Breast epithelium (tissue), 4 donors: ENCODE measurements around the gene RHD. TPM values are rescaled to one million over a fixed set of nuclear protein-coding genes. Genes with fewer than 3 reads are reported as not detected.
"Not testable (repeated sequence)": the region's sequence is repeated elsewhere in the genome, so short reads cannot be mapped to it uniquely, and the experiment has no call there.

Source experiments
- DNase-seq, 2 donors: peaks; one replicate each; pipeline ENCODE4 v3.0.0-alpha.2; 2019; ENCODE audit warnings: low spot score in 2 of 2
- H3K27ac ChIP-seq, 2 donors: fragments of 200-600 bp; sonication (generic) in 1 of 2; one replicate each; pipeline ENCODE4 v1.5.1; 2016 to 2019; ENCODE audit warnings: mild to moderate bottlenecking in 1 of 2
- H3K27me3 ChIP-seq, 2 donors: fragments of 200-600 bp; sonication (generic) in 1 of 2; one replicate each; pipeline versions ENCODE4 v1.5.1 to v1.6.0; 2017 to 2019; ENCODE audit warnings: control low read depth in 1 of 2, mild to moderate bottlenecking in 1 of 2
- H3K36me3 ChIP-seq: fragments of 200-600 bp; one replicate; pipeline ENCODE4 v1.5.1; 2019
- H3K4me1 ChIP-seq, 2 donors: fragments of 200-600 bp; sonication (generic); one replicate each; pipeline ENCODE4 v1.5.1; 2016 to 2019; ENCODE audit warnings: control low read depth in 1 of 2
- H3K4me3 ChIP-seq, 3 donors: fragments of 200-600 bp; sonication (generic); 1 replicate in 2 of 3; 2 replicates in 1 of 3; pipeline ENCODE4 v1.5.1; 2016 to 2019; ENCODE audit warnings: mild to moderate bottlenecking in 3 of 3, moderate library complexity in 2 of 3
- H3K9me3 ChIP-seq, 2 donors: fragments of 200-600 bp; sonication (generic) in 1 of 2; one replicate each; pipeline ENCODE4 v1.5.1; 2016 to 2019; ENCODE audit warnings: control low read depth in 1 of 2
- CTCF ChIP-seq, 3 donors: fragments of 450-650 bp; IDR thresholded peaks; one replicate each; pipeline ENCODE4 v1.5.1; 2016 to 2017; ENCODE audit warnings: antibody characterized with exemption in 3 of 3, mild to moderate bottlenecking in 3 of 3, moderate library complexity in 3 of 3
- POLR2A ChIP-seq: fragments of 450-650 bp; IDR thresholded peaks from one replicate; pipeline ENCODE4 v1.6.1; 2016; ENCODE audit warnings: antibody characterized with exemption, mild to moderate bottlenecking, moderate library complexity
- POLR2AphosphoS5 ChIP-seq, 3 donors: sonication (generic); formaldehyde crosslinking; IDR thresholded peaks; one replicate each; pipeline ENCODE4 v1.6.1; 2017; ENCODE audit warnings: antibody characterized with exemption in 3 of 3
- intact Hi-C: fragments of 100-400 bp; cut with DNase I; formaldehyde crosslinking; loops from one replicate; pipeline ENCODE4 v1.15.1; 2023; ENCODE audit warnings: low total_unique reads
- total RNA-seq, 3 donors: library from RNA; depleted of rRNA; stranded (reverse); fragments of >200 nt; gene quantifications; one replicate each; pipeline ENCODE4 v1.1.0, GENCODE V29; 2016

The RHD gene
- not detected for total RNA-seq

GRCh38 chr1:25272238-25272637, at the start of gene RHD:
RHD (plus strand) TSS chr1:25272509; CDS start chr1:25272548, 39 bp downstream.
- intact Hi-C loops, H3K4me1 ChIP-seq, H3K4me3 ChIP-seq, DNase-seq, H3K9me3 ChIP-seq, H3K27me3 ChIP-seq, H3K27ac ChIP-seq, H3K36me3 ChIP-seq: not testable (repeated sequence)

GRCh38 chr1:25222606-25223005, 49.7 kb upstream of the RHD start:
- TF ChIP-seq POLR2AphosphoS5 (IDR thresholded peaks at IDR 0.05) (no peak), POLR2A (no peak), CTCF (IDR thresholded peaks at IDR 0.05) (no peak)
- Histone ChIP-seq H3K9me3 (no peaks in the 10 kb centered on the region), H3K36me3 (no peaks in the 10 kb centered on the region), H3K4me1 (no peaks in the 10 kb centered on the region), H3K27me3 (no peaks in the 10 kb centered on the region), H3K4me3 (no peak overlapping the region), H3K27ac (no peak overlapping the region)
- intact Hi-C loops: no loop called here
- no peak for DNase-seq

DNA sequence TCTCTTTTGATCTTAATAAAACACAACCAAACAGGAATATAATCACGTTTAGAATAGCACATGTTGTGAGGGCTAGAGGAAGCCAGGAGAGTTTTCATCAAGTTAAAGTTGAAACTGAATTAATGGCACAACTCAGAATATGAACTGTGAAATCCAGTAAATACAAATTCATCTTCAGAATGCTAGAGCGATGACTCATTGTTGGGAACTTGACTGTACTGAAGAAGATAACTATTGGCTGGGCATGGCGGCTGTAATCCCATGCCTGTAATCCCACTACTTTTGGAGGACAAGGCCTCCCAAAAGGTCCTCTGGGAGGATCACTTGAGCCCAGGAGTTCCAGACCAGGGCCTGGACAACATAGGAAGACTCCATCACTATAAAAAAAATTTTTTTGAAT, 48.8 kb upstream of the RHD start:
- Histone ChIP-seq H3K4me1 (no peaks in the 10 kb centered on the region), H3K4me3 (no peak overlapping the region), H3K9me3 (no peaks in the 10 kb centered on the region), H3K27ac (no peak overlapping the region), H3K36me3 (no peaks in the 10 kb centered on the region), H3K27me3 (no peaks in the 10 kb centered on the region)
- no peak for DNase-seq
- TF ChIP-seq POLR2A: no peak
- intact Hi-C loops: no loop called here

DNA sequence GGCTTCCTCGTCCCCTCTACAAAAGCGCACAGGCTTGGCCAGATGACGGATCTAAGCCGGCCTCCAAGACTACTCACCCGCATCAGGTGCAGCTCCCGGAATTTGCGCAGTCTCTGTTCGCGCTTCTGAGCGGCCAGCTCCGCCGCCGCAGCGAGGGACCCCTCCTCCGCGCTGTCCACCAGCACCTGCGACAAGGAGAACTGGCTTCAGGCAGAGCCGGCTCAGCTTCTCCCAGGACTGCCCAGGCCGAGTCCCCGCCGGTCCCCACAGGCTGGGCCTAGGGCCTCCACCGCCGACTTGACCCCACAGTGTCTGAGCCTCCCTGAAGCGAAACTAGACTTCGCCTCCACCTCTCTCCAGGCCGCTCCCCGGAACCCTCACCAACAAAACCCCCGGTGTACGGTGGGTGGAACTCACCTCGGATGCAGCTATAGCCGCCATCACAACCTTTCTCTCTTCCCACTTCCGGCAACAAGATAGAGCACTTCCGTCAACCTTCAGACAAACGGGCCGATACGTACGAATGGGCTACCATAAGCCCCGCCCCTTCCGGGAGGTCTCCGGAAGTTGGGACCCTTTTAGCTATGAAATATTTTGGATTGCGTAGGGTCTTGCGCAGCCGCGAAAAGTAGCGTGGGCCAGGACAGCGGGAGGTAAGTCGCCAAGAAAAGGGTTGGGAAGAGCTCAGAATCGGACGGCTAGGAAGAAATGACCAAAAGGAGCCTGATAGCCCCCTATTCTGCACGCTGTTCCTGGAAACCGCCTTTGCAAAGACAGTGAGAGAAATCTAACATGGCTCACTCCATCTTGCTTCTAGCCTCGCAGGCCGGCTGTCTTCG, 40.1 kb upstream of the RHD start, which contains the start of gene SYF2:
Gene SYF2 (minus strand): TSS at position 476 of the 839 bp plus-strand sequence. CDS start 35 bp downstream, at position 441.
- Histone ChIP-seq H3K27ac (peak within 1 kb of the TSS; percentile 97), H3K4me3 (peak within 1 kb of the TSS; percentile 90 to 95 (median 94)), H3K27me3 (no peaks in the 10 kb centered on the region), H3K9me3 (no peaks in the 10 kb centered on the region), H3K36me3 (no peaks in the 10 kb centered on the region), H3K4me1 (peaks cover 0 to 9% of the 10 kb centered on the region in 2 donors)
- TF ChIP-seq CTCF (IDR thresholded peaks at IDR 0.05) (no peak), POLR2A (peak; percentile 79), POLR2AphosphoS5 (IDR thresholded peaks at IDR 0.05) (peak; percentile 90 to 95 (median 93))
- intact Hi-C loops: no loop called here
- DNase-seq: peak; percentile 80 to 90

- TF ChIP-seq POLR2A (no peak), POLR2AphosphoS5 (IDR thresholded peaks at IDR 0.05) (peak in 2 of 3 donors; percentile 5 to 50)
- DNase-seq: peak; percentile 61 to 82
- peak overlapping the region; percentile 97 for H3K27ac ChIP-seq
- intact Hi-C loops: no loop called here
- peak overlapping the region; percentile 90 to 95 (median 94) for H3K4me3 ChIP-seq
- H3K27me3 ChIP-seq: no peaks in the 10 kb centered on the region
- no peaks in the 10 kb centered on the region for H3K36me3 ChIP-seq
- no peaks in the 10 kb centered on the region for H3K9me3 ChIP-seq
- peaks cover 0 to 14% of the 10 kb centered on the region in 2 donors for H3K4me1 ChIP-seq
Observed at GRCh38 chr1:25232866-25233784, 39.2 kb upstream of the RHD start.

DNA sequence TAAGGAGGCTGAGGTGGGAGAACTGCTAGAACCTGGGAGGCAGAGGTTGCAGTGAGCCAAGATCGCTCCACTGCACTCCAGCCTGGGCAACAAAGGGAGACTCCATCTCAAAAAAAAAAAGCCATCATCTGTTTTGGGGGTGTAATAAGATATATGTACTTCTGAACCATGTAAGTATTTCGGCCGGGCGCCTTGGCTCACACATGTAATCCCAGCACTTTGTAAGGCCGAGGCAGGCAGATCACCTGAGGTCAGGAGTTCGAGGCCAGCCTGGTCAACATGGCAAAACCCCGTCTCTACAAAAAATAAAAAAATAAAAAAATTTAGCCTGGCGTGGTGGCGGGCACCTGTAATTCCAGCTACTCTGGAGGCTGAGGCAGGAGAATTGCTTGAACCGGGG, 36.9 kb upstream of the RHD start:
- H3K4me3 ChIP-seq, intact Hi-C loops, H3K36me3 ChIP-seq, DNase-seq, H3K27ac ChIP-seq, H3K27me3 ChIP-seq, H3K9me3 ChIP-seq: not testable (repeated sequence)
- H3K4me1 ChIP-seq: peaks cover 2 to 17% of the 10 kb centered on the region in 2 donors

DNA sequence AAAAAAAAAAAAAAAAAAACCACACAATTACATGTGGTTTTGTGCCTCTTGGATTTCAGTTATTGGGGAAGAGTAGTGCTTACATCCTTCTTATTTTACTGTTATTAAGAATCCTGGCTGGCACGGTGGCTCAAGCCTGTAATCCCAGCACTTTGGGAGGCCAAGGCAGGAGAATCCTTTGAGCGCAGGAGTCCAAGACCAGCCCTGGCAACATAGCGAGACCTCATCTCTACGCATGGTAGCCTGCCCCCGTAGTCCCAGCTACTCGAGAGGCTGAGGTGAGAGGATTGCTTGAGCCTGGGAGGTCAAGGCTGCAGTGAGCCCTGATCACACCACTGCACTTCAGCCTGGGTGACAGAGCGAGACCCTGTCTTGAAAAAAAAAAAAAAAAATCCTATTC, 36.0 kb upstream of the RHD start:
- H3K27me3 ChIP-seq, H3K36me3 ChIP-seq, H3K4me3 ChIP-seq, intact Hi-C loops, DNase-seq, H3K9me3 ChIP-seq: not testable (repeated sequence)
- Histone ChIP-seq H3K27ac (peak overlapping the region in 1 of 2 donors; percentile 76), H3K4me1 (peaks cover 7 to 18% of the 10 kb centered on the region in 2 donors)
